ENCODE data around the gene KCNMA1.

Gene KCNMA1

GRCh38 chr10:77546042-77546441 is 91.6 kb downstream of the KCNMA1 start:
- Mint-ChIP-seq H3K27me3 (ENCODE audit: low read depth) (no peaks in the 10 kb centered on the region), H3K27ac (no peak overlapping the region), H3K9me3 (no peaks in the 10 kb centered on the region), H3K4me1 (ENCODE audit: low read depth) (no peaks in the 10 kb centered on the region), H3K4me3 (no peak overlapping the region), H3K36me3 (ENCODE audit: low read depth) (no peaks in the 10 kb centered on the region)

- Mint-ChIP-seq H3K4me3 (no peak overlapping the region), H3K27ac (no peak overlapping the region), H3K27me3 (ENCODE audit: low read depth) (no peaks in the 10 kb centered on the region), H3K36me3 (ENCODE audit: low read depth) (no peaks in the 10 kb centered on the region), H3K4me1 (ENCODE audit: low read depth) (no peaks in the 10 kb centered on the region), H3K9me3 (no peaks in the 10 kb centered on the region)
Measured at GRCh38 chr10:77545585-77545984, 92.0 kb downstream of the KCNMA1 start.

DNA sequence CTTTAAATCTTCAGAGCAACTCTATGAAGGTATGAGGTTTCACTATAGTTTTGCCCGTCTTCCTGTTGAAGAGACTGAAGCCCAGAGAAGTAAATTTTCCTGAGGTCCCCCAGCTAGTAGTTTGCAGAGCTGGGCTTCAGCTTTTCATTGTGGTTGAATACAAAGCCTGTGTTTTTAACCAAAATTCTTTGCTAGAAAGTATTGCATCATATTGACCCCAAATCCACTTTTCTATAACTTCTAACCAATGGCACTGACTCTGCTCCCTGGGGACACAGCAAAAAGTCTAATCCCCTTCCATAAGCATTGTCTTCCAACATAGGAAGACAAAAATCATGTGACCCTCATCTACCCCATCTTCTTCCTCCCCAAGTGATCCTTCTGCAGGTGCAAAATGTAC is 93.0 kb downstream of the KCNMA1 start:
- H3K36me3 Mint-ChIP-seq (ENCODE audit: low read depth) = no peaks in the 10 kb centered on the region
- H3K27me3 Mint-ChIP-seq (ENCODE audit: low read depth) = no peaks in the 10 kb centered on the region
- H3K27ac Mint-ChIP-seq = no peak overlapping the region
- no peak overlapping the region for H3K4me3 Mint-ChIP-seq
- no peaks in the 10 kb centered on the region for H3K9me3 Mint-ChIP-seq
- H3K4me1 Mint-ChIP-seq (ENCODE audit: low read depth) = no peaks in the 10 kb centered on the region

DNA sequence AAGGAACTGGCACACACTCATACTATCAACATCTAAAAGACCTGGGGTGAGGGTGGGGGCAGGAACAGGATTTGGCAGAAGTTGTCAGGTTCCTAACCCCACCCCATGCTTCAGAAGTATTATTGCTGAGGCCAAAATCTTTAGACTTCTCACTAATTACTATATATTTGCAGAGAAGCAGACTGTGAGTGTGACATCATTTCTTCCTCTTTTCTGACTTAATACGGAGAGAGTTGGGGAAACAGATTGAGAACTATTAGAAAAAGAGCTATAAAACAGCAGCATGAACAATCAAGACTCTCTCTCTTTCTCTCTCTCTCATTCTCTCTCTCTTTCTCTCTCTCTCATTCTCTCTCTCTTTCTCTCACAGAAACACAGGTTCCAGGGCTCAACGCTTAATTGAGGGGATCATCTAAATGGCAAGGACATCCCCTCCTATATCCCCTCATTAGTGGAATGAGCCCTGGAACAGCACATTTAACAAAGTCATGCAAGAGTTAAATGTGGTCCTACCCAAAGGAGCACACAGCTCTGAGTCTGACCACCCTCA is 94.8 kb downstream of the KCNMA1 start:
- H3K9me3 Mint-ChIP-seq = no peaks in the 10 kb centered on the region
- H3K27me3 Mint-ChIP-seq (ENCODE audit: low read depth) = no peaks in the 10 kb centered on the region
- no peaks in the 10 kb centered on the region for H3K36me3 Mint-ChIP-seq (ENCODE audit: low read depth)
- H3K27ac Mint-ChIP-seq = no peak overlapping the region
- H3K4me1 Mint-ChIP-seq (ENCODE audit: low read depth) = no peaks in the 10 kb centered on the region
- H3K4me3 Mint-ChIP-seq = no peak overlapping the region

DNA sequence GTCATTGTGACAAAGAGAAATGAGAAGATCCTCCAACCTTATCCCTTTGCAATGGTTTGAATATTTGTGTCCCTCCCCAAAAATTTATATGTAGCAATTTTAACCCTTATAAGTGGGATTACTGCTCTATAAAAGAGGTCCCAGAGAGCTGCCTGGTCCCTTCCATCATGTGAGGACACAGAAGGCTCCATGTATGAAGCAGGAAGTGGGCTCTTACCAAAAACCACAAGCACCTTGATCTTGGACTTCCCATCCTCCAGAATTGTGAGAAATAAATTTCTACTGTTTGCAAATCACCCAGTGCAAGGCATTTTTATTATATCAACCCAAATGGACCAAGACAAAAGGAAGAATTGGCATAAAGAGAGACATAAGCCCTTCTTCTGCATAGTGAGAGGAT is 95.7 kb downstream of the KCNMA1 start:
- Mint-ChIP-seq H3K36me3 (ENCODE audit: low read depth) (no peaks in the 10 kb centered on the region), H3K9me3 (no peaks in the 10 kb centered on the region), H3K4me3 (no peak overlapping the region), H3K27me3 (ENCODE audit: low read depth) (no peaks in the 10 kb centered on the region), H3K27ac (no peak overlapping the region), H3K4me1 (ENCODE audit: low read depth) (no peaks in the 10 kb centered on the region)

- Mint-ChIP-seq H3K4me1 (ENCODE audit: low read depth) (no peaks in the 10 kb centered on the region), H3K9me3 (no peaks in the 10 kb centered on the region), H3K27ac (no peak overlapping the region), H3K27me3 (ENCODE audit: low read depth) (no peaks in the 10 kb centered on the region), H3K4me3 (no peak overlapping the region), H3K36me3 (ENCODE audit: low read depth) (no peaks in the 10 kb centered on the region)
Measured at GRCh38 chr10:77541247-77541646, 96.4 kb downstream of the KCNMA1 start.

DNA sequence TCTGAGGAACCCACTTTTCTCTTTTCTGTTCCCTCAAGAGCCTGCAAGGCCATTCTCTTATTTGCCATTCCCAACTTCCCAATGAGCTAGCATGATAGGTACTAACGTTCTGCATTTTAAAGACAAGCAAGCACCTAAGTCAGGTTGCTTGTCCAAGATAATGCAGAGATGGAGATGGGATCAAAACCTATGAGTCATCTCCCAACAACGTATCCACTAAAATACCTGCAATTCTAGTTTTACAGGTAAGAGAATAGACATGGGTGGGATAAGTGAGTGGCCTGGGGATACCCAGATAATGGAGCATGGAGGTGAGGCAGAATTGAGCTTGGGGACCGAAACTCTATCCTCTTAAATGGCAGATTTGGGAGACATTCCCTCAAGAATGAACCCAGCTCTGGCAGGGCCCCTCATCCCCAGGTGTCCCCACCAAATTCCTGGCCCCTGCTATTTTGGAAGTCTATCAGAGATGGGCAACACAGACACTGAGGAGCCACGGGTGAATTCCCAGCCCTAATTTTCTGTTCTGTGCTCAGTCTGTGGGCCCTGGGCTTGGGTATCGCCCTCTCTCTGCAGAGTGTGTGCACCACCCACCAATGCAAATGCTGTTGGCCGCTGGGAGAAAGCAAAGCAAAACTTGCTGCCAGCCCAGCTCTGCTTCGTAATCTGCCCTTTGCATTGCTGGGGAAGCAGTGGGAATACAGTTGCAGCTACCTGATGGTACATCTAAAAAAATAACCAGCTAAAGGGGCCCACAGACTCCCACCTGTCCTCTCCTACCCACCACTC is 98.3 kb downstream of the KCNMA1 start:
- Mint-ChIP-seq H3K4me1 (ENCODE audit: low read depth) (no peaks in the 10 kb centered on the region), H3K27ac (no peak overlapping the region), H3K36me3 (ENCODE audit: low read depth) (no peaks in the 10 kb centered on the region), H3K27me3 (ENCODE audit: low read depth) (no peaks in the 10 kb centered on the region), H3K4me3 (no peak overlapping the region), H3K9me3 (no peaks in the 10 kb centered on the region)

GRCh38 chr10:77537720-77538373 is 99.8 kb downstream of the KCNMA1 start:
- Mint-ChIP-seq H3K27me3 (ENCODE audit: low read depth) (no peaks in the 10 kb centered on the region), H3K36me3 (ENCODE audit: low read depth) (no peaks in the 10 kb centered on the region), H3K4me3 (no peak overlapping the region), H3K27ac (no peak overlapping the region), H3K9me3 (no peaks in the 10 kb centered on the region), H3K4me1 (ENCODE audit: low read depth) (no peaks in the 10 kb centered on the region)

DNA sequence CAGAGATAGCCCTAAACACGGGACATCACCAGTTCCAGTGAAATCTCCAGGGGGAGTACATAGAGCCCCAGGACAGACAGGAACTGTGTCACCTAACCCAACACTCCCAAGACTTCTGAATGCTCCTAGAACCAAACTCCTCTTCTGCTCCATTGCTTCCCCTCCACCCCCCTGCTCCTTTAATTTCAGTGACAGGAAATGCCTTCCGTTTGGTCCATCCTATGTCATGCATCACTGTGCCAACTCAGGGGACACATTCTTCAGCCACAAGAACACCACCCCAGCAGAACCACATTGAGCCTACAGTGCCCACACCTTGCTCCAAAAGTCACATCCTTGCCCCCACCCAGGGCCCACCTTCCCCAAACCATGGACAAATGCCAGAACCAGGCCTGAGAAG is 100.5 kb downstream of the KCNMA1 start:
- H3K36me3 Mint-ChIP-seq (ENCODE audit: low read depth) = no peaks in the 10 kb centered on the region
- H3K27me3 Mint-ChIP-seq (ENCODE audit: low read depth) = no peaks in the 10 kb centered on the region
- no peak overlapping the region for H3K4me3 Mint-ChIP-seq
- no peaks in the 10 kb centered on the region for H3K4me1 Mint-ChIP-seq (ENCODE audit: low read depth)
- H3K27ac Mint-ChIP-seq = no peak overlapping the region
- H3K9me3 Mint-ChIP-seq = no peaks in the 10 kb centered on the region

- no peaks in the 10 kb centered on the region for H3K4me1 Mint-ChIP-seq (ENCODE audit: low read depth)
- H3K27ac Mint-ChIP-seq = no peak overlapping the region
- no peaks in the 10 kb centered on the region for H3K27me3 Mint-ChIP-seq (ENCODE audit: low read depth)
- no peaks in the 10 kb centered on the region for H3K9me3 Mint-ChIP-seq
- H3K36me3 Mint-ChIP-seq (ENCODE audit: low read depth) = no peaks in the 10 kb centered on the region
- no peak overlapping the region for H3K4me3 Mint-ChIP-seq
Measured at GRCh38 chr10:77533887-77534278, 103.7 kb downstream of the KCNMA1 start.

DNA sequence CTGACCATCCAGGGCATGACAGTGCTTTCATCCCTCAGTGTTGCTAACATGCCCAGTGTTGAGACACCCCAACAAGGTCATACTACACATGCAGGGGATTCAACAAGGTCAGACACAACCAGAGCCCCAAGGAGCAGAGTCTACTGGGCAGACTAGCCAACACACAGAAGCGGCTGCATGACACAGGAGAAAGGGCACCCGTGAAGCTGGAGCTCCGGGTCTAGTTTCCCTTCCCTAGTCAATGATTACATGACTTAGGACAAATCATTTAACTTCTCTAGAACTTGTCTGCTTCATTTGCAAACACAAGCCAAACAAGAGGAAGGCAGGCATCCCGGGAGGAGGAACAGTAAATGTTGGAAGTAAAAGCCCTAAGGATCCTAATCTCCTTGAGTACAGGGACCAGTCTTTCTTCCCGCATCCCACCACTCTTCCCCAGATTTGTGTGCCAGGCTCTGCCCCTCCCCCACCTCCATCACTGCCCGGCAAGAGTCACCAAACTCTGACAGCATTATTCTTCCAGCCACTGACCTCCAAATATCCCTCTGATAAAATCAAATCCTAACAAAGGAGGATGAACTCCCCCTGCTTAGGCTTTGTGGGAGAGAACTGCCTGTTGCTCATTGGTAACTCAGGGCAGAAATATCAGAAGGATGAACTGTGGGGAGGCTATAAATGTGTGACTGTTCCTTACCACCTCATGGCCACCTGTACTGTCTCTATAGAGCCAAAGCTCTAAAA is 104.3 kb downstream of the KCNMA1 start:
- no peak overlapping the region for H3K27ac Mint-ChIP-seq
- no peak overlapping the region for H3K4me3 Mint-ChIP-seq
- H3K4me1 Mint-ChIP-seq (ENCODE audit: low read depth) = no peaks in the 10 kb centered on the region
- no peaks in the 10 kb centered on the region for H3K27me3 Mint-ChIP-seq (ENCODE audit: low read depth)
- no peaks in the 10 kb centered on the region for H3K9me3 Mint-ChIP-seq
- no peaks in the 10 kb centered on the region for H3K36me3 Mint-ChIP-seq (ENCODE audit: low read depth)

DNA sequence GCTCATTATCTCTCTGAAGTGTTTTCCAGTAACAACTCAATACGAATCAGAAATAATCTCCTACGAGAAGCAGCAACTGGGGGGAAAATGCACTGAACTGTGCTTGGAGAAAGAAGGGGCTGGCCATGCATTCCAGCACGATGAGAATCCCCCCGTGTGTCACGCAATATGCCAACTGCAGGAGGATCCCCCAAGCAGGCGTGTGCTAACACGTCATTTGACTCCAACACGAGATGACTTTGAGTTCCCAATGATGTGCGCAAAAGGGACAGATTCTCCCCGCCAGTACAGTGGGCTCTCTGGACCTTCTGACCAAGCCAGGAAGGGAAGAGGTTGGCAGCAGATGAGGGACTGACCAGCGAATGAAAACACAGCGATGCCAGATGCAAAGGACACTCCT is 105.5 kb downstream of the KCNMA1 start:
- Mint-ChIP-seq H3K36me3 (ENCODE audit: low read depth) (no peaks in the 10 kb centered on the region), H3K9me3 (no peaks in the 10 kb centered on the region), H3K27me3 (ENCODE audit: low read depth) (no peaks in the 10 kb centered on the region), H3K27ac (no peak overlapping the region), H3K4me1 (ENCODE audit: low read depth) (no peaks in the 10 kb centered on the region), H3K4me3 (no peak overlapping the region)

DNA sequence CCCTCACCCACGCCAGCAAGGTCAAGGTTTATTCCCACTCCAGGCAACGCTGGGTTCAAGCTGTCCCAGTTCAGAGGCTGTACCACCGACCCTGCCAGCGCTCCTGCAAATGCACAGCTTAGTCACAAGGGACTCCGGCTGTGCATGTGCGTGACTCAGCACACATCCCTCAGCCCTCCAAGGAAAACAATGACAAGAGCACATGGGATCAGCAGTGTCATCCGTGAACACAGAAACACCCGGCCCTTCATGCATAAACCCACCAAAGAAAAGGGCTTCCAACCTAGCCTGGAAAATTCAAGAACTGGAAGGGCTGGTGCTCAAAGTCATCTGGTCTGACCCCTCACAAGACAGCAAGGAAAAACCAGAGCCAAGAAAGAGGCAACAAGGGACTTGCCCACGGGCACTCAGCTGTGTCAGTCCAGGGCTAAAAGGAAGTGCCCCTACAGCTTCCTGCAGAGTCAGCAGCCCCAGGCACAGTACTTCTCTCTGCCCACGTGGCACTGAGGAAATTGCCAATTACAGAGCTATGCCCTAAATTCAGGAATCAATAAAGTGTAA is 106.1 kb downstream of the KCNMA1 start:
- Mint-ChIP-seq H3K4me1 (ENCODE audit: low read depth) (no peaks in the 10 kb centered on the region), H3K9me3 (no peaks in the 10 kb centered on the region), H3K36me3 (ENCODE audit: low read depth) (no peaks in the 10 kb centered on the region), H3K27ac (no peak overlapping the region), H3K4me3 (no peak overlapping the region), H3K27me3 (ENCODE audit: low read depth) (no peaks in the 10 kb centered on the region)

DNA sequence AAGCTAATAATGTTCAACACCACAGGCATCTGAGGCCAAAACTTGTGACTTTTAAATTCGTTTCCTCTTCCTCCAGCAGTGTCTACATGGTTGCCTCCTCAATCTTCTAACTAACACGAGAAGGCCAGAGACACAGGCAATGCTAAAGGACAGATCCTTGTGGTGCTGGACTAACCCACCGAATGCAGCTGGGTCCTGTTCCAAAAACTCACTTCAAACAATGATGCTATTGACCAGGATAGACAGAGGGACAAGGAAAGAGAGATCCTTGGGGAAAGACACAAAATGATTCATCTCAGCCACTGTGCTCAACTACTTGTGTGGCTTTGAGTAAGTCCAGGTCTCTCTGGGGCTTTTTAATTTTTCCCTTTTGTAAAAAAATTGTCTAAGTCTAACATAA is 107.6 kb downstream of the KCNMA1 start:
- Mint-ChIP-seq H3K27me3 (ENCODE audit: low read depth) (no peaks in the 10 kb centered on the region), H3K36me3 (ENCODE audit: low read depth) (no peaks in the 10 kb centered on the region), H3K27ac (no peak overlapping the region), H3K4me1 (ENCODE audit: low read depth) (no peaks in the 10 kb centered on the region), H3K9me3 (no peaks in the 10 kb centered on the region), H3K4me3 (no peak overlapping the region)

Measured in T-helper 1 cell treated with Interleukin-12 subunit alpha and Interleukin-12 subunit beta and Interleukin-4 antibody, amounts not matched to agents 30 μg/mL and 1 μg/mL, for 36 hours (primary cell).